ENCODE data around the gene TMEM51.
A peak's percentile ranks its signal among the peaks of the same experiment; 100 is the strongest.

Gene TMEM51

DNA sequence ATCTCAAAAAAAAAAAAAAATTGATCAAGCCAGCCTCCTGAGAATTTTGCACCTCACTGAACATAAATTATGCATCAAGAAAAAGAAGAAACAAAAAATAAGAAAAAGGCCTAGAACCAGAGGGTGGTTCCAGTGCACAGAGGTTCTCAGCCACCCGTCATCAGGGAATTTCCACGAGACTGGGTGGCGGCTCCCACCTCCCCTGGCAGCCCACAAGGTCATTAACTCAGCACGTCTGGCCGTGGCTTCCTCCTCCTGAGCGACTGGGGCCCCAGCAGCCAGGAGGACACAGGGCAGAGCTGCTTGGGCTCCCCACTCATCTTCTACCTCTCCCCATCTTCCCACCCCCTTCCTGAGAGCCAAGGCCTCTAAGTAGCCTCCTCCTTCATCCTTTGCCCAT lies 15.7 kb upstream of the TMEM51 start:
- no peaks in the 10 kb centered on the region for H3K36me3 Mint-ChIP-seq (ENCODE audit: low read depth)
- DNase-seq = no peak
- peaks cover 25% of the 10 kb centered on the region for H3K4me1 Mint-ChIP-seq
- H3K27me3 Mint-ChIP-seq (ENCODE audit: low read depth, poor library complexity) = peaks cover 27% of the 10 kb centered on the region
- H3K4me3 Mint-ChIP-seq = no peak overlapping the region
- H3K27ac Mint-ChIP-seq = no peak overlapping the region
- H3K9me3 Mint-ChIP-seq = peaks cover 1% of the 10 kb centered on the region
- TF ChIP-seq, protein P1, sequence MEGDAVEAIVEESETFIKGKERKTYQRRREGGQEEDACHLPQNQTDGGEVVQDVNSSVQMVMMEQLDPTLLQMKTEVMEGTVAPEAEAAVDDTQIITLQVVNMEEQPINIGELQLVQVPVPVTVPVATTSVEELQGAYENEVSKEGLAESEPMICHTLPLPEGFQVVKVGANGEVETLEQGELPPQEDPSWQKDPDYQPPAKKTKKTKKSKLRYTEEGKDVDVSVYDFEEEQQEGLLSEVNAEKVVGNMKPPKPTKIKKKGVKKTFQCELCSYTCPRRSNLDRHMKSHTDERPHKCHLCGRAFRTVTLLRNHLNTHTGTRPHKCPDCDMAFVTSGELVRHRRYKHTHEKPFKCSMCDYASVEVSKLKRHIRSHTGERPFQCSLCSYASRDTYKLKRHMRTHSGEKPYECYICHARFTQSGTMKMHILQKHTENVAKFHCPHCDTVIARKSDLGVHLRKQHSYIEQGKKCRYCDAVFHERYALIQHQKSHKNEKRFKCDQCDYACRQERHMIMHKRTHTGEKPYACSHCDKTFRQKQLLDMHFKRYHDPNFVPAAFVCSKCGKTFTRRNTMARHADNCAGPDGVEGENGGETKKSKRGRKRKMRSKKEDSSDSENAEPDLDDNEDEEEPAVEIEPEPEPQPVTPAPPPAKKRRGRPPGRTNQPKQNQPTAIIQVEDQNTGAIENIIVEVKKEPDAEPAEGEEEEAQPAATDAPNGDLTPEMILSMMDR (IDR thresholded peaks at IDR 0.05) = no peak

- Mint-ChIP-seq H3K27ac (peak overlapping the region; percentile 81), H3K27me3 (ENCODE audit: low read depth, poor library complexity) (peaks cover 19% of the 10 kb centered on the region), H3K36me3 (ENCODE audit: low read depth) (no peaks in the 10 kb centered on the region), H3K4me3 (no peak overlapping the region), H3K4me1 (peaks cover 25% of the 10 kb centered on the region), H3K9me3 (peaks cover 7% of the 10 kb centered on the region)
- TF ChIP-seq, protein P1 (IDR thresholded peaks at IDR 0.05) = no peak
- peak; percentile 45 for DNase-seq
These were observed 13.7 kb upstream of the TMEM51 start for GRCh38 chr1:15139654-15140350.

DNA sequence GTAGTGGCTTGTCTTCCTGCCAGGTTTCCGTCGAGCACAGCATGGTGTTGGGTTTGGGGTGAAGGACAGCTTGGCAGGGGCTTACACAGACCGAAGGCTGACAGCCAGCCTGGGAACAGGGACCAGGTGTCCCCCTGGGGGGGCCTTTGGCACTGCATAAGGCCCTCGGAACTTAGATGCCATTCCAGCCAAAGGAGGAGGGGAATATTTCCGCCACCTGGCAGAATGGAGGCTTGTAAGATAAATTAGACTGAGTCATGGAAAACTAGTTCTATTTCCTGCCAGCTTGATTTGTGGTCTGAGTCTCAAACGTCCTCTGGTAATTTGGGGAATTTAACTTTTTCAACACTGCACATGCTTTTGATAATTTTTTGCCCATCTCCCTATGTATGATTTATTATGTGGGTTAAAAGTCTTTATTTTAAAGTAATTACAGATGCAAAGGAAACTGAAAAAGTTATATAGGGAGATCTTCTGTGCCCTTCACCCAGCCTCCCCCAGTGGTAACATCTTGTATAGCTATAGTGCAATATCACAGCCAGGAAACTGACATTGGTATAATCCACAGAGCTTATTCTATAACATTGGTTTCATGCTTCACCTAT lies 11.5 kb upstream of the TMEM51 start:
- peaks cover 10% of the 10 kb centered on the region for H3K27me3 Mint-ChIP-seq (ENCODE audit: low read depth, poor library complexity)
- H3K4me1 Mint-ChIP-seq = peaks cover 32% of the 10 kb centered on the region
- no peaks in the 10 kb centered on the region for H3K36me3 Mint-ChIP-seq (ENCODE audit: low read depth)
- no peak overlapping the region for H3K4me3 Mint-ChIP-seq
- TF ChIP-seq, protein P1 (IDR thresholded peaks at IDR 0.05) = no peak
- no peak overlapping the region for H3K27ac Mint-ChIP-seq
- peaks cover 7% of the 10 kb centered on the region for H3K9me3 Mint-ChIP-seq
- no peak for DNase-seq

GRCh38 chr1:15145327-15145726 lies 8.2 kb upstream of the TMEM51 start:
- Mint-ChIP-seq H3K4me3 (no peak overlapping the region), H3K9me3 (peaks cover 7% of the 10 kb centered on the region), H3K4me1 (peaks cover 19% of the 10 kb centered on the region), H3K27ac (no peak overlapping the region), H3K36me3 (ENCODE audit: low read depth) (no peaks in the 10 kb centered on the region), H3K27me3 (ENCODE audit: low read depth, poor library complexity) (peaks cover 30% of the 10 kb centered on the region)
- DNase-seq = no peak
- TF ChIP-seq, protein P1 (IDR thresholded peaks at IDR 0.05) = no peak

DNA sequence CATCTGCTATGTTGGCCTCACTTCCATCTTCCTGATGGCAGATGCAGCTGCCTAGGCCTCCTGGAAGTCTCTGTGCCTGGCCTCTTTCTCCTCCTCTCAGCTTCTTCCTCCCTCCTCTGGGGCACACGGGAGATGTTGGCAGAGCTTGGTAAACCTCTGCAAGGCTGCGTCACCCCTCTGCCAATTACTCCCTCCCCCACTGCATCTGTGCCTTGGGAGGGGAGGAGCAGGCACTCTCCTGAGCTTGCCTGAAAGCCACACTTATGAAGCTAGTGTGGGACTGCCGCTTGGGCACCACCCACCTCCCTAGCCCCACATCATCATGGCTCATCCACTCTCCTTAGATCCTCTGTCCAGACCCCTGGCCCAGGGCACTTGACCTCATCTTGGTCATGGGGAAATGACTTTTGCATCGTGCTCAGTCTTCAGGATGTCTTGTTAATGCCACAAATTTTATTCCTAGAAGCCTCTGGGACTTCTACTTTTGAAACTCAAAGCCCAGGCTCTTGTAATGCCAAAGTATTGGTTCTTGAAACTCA lies 7.3 kb upstream of the TMEM51 start:
- Mint-ChIP-seq H3K9me3 (peaks cover 12% of the 10 kb centered on the region), H3K36me3 (ENCODE audit: low read depth) (no peaks in the 10 kb centered on the region), H3K4me1 (peaks cover 12% of the 10 kb centered on the region), H3K27ac (no peak overlapping the region), H3K27me3 (ENCODE audit: low read depth, poor library complexity) (peaks cover 33% of the 10 kb centered on the region), H3K4me3 (no peak overlapping the region)
- DNase-seq = no peak
- TF ChIP-seq, protein P1 (IDR thresholded peaks at IDR 0.05) = no peak
